Loucy (cell line): ENCODE data around the gene ZNF701.

Source experiments
- CTCF ChIP-seq: fragments of 200-600 bp; sonication (generic); conservative IDR thresholded peaks from 2 replicates; pipeline ENCODE4 v1.5.1; 2014; ENCODE audit warnings: mild to moderate bottlenecking, antibody characterized with exemption, low read length
- EZH2phosphoT487 ChIP-seq: fragments of 200-600 bp; IDR thresholded peaks from 2 replicates; pipeline ENCODE4 v1.6.1; 2018; ENCODE audit warnings: antibody characterized with exemption, mild to moderate bottlenecking, moderate library complexity, borderline replicate concordance

- no peak for TF ChIP-seq CTCF
- TF ChIP-seq EZH2phosphoT487 = no peak
Measured at GRCh38 chr19:52566121-52566520, 4.0 kb upstream of the ZNF701 start.
